Measurements from ENCODE around the gene ACP2.

DNA sequence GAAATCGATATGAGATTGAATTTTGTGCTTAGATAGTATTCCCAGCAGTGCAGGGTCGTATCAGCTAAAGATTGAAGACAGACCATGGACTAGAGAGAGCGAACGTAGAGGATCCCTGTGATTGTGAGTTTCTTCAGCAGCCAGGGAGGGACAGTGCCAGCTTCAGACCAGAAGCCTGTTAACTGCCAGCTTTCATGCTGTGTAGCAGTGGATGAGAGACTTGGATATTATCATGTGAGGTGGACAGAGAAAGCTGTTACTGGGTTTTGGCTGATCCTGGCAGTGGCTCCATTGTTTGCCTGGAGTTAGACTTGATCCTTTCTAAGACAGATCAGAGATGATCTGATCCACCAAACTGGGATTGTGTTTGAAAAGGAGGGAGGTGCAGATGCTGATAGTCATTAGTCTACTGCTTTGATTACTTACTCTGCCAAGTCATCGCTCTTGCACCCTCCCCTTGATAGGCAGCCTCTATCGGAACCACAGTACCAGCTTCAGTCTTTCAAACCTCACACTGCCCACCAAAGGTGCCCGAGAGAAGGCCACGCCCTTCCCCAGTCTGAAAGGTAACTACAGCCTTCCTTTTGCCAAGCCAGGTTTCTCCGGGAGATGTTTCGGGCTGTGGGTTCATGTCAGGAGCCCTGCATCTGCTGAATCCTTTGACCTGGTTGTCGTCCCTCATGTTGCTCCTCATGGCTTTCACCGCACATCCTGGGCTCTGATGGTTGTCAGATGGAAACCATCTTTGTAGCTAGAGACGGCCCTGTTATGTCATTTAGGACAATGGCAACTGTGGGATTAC is 37.6 kb upstream of the ACP2 start:
- TF ChIP-seq, protein P1, sequence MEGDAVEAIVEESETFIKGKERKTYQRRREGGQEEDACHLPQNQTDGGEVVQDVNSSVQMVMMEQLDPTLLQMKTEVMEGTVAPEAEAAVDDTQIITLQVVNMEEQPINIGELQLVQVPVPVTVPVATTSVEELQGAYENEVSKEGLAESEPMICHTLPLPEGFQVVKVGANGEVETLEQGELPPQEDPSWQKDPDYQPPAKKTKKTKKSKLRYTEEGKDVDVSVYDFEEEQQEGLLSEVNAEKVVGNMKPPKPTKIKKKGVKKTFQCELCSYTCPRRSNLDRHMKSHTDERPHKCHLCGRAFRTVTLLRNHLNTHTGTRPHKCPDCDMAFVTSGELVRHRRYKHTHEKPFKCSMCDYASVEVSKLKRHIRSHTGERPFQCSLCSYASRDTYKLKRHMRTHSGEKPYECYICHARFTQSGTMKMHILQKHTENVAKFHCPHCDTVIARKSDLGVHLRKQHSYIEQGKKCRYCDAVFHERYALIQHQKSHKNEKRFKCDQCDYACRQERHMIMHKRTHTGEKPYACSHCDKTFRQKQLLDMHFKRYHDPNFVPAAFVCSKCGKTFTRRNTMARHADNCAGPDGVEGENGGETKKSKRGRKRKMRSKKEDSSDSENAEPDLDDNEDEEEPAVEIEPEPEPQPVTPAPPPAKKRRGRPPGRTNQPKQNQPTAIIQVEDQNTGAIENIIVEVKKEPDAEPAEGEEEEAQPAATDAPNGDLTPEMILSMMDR (IDR thresholded peaks at IDR 0.05): no peak
- TF ChIP-seq EZH2 (IDR thresholded peaks at IDR 0.05; ENCODE audit: borderline replicate concordance, insufficient read depth, low read depth, low read length, poor library complexity, severe bottlenecking): no peak

Data from B cell (primary cell).